ENCODE measurements around the gene PPME1.

- TF ChIP-seq CTCF (IDR thresholded peaks at IDR 0.05) (no peak), POLR2A (IDR thresholded peaks at IDR 0.05) (no peak), POLR2AphosphoS5 (IDR thresholded peaks at IDR 0.05) (no peak)
Observed at GRCh38 chr11:74185695-74186094, 14.6 kb downstream of the PPME1 start.
